NCI-H2227 (cell line): Measurements from ENCODE around the gene PFDN6.

ENCODE experiments used
- DNase-seq: peaks from one replicate; lab custom pipeline; 2025; ENCODE audit not compliant: unreplicated experiment; lab: John Stamatoyannopoulos, UW

Gene PFDN6

GRCh38 chr6:33315793-33316602 lies 26.6 kb downstream of the PFDN6 start:
- DNase-seq: no peak

- no peak for DNase-seq
Observed at GRCh38 chr6:33316603-33317418, 27.4 kb downstream of the PFDN6 start.

DNA sequence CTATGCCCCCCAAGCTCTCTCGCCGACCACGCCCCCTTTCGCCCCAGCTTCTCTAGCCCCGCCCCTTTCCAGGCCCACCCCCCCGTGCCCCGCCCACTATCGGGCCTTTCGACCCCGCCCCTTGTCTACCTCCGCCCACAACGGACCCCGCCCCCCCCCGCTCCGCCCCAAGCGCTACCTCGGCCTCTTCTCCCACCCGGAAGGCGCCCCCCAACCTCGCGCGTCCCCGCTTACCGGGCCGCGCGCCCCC lies 27.9 kb downstream of the PFDN6 start:
- no peak for DNase-seq

DNA sequence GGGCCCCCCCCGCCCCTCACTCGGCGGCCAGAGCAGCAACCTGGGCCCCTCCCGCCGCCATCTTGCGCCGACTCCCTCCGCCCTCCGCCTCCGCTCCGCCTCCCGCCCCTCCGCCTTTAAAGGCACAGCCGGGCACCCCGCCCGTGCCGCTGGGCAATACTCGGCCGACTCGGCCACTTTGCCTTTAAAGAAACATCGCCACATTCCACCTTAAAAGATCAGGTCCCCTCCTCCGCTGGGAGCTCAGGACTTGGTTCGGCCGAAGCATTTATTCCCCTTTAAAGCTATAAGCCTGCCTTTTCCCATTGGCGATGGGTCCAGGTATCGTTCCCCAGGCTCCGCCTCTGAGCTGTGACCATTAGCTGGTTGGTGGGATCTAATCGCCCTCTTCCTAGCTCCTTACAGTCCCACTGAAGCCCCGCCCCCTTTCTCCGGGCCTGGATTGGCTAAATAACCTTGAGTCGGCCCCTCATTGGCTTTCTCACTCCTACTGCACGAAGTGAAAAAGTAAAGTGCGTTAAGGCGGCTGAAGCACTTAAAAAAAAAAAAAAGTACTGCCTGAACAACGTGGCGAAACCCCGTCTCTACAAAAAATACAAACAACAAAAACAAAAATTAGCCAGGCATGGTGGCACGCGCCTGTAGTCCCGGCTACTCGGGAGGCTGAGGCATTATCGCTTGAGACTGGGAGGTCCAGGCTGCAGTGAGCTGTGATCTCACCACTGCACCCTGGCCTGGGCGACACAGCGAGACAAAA lies 28.4 kb downstream of the PFDN6 start, which contains the start of gene ZBTB22:
Gene ZBTB22, minus strand, starts transcription at position 76 of the 757 bp plus-strand sequence. CDS start 828 bp downstream, outside the sequence.
- peak; percentile 99 for DNase-seq

- no peak for DNase-seq
Observed at GRCh38 chr6:33318426-33319073, 29.1 kb downstream of the PFDN6 start.

DNA sequence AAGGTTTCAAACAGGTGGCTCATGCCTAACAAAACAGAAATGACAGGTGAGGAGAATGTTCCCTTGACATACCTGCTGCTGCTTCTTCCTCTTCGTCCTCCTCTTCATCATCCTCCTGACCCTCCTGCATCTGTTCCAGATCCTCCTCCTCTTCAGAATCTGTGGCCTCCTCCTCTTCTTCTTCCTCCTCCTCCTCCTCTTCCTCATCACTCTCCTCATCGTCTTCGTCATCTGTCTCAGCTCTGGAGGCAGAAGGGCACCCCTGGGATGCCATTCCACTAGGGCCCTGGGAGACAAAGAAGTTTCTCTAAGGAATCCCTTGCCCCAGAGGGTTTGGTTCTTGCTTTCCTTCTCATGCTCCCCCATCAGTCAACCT lies 30.5 kb downstream of the PFDN6 start:
- no peak for DNase-seq

DNA sequence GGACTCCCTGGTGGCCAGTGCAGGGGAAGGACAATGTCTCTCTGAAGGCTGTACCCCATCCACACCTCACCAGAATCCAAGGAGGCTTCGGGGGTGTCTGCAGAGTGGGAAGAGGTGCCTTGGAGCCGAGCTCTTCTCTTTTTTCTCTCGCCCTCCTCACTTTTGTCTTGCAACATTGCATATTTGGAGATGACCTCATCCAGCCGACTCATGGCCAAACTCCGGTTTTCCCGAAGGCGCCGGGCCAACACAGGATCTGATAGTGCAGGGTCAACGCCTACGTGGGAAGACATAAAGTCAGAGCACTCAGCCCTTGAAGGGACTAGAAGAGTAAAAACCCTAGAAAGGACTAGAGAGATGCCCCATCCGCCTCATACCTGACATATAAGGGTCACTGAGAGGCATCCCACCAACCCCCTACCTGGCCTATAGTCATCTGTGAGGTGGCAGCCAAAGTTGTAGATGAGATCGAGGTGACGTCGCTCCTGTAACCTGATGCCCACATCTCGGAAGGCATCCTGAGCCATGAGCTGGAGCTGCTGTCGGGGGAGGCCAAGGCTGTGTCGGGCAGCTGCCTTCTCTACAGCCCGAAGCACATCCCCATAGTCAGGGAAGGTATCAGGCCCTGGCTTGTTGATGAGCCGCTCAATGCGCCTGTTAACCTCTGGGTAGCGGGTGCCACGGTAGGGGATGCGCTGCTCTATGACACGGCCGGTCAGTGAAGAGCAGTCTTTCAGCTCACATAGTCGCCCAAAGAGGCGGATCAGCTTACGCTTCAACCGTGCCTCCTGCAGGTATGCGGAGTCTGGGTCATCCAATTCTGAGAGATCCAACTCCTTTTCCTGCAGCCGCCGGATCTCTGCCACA lies 31.1 kb downstream of the PFDN6 start:
- DNase-seq: no peak

GRCh38 chr6:33321227-33321626 lies 31.8 kb downstream of the PFDN6 start:
- DNase-seq: no peak

DNA sequence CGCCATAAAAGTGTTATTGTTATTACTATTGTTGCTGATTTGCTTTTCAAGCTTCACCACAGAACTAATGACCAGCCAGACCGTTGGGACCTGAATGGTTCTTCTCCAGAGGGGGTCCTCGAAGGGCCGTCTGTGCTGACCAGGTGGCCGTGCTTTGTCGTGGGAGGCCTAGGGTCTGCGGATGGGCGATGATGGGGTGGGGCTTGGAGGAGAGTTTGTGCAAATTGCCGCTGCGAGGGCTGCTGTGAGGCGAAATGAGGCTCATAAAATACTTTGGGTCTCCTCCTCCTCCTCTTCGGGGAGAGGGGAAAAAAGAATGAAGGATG lies 34.2 kb downstream of the PFDN6 start:
- DNase-seq: peak; percentile 78

DNA sequence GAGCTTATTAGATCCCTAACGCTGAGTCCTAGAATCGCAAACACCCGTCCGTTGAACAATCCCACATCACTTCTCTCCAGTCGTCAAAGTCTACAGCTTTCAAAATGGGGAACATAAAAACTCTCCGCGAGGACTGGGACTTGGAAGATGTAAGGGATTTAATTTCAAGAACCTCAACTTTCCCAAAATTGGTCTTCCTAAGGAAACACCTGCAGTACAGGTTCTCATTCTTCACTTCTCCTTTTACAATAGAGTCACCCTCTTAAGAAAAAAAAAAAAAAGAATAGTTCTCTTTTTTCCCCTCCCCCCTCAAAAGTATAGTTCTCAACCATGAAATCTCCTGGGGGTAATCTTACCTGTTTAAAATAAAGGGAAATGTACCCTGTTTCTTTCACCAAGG lies 34.7 kb downstream of the PFDN6 start:
- DNase-seq: peak; percentile 63

DNA sequence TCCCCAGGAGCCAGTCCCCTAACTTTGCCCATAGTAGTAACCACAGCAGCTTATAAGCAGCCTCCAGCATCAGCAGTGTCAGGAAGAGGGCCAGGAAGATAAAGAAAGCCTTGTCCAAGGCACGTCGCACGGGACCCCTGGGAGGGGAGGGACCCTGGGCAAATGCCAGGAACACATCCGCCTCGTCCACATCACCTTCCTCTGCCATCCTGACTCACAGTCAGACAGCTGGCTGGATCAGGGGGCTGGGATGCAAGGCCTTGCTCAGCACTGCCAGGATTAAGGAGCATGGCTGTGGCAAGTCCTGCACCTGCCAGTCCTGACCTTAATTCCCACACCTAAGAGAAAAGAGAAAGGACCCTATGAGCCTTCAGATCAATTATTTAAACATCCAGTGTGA lies 39.7 kb downstream of the PFDN6 start:
- DNase-seq: no peak

- DNase-seq: no peak
Observed at GRCh38 chr6:33330736-33331135, 41.3 kb downstream of the PFDN6 start.

DNA sequence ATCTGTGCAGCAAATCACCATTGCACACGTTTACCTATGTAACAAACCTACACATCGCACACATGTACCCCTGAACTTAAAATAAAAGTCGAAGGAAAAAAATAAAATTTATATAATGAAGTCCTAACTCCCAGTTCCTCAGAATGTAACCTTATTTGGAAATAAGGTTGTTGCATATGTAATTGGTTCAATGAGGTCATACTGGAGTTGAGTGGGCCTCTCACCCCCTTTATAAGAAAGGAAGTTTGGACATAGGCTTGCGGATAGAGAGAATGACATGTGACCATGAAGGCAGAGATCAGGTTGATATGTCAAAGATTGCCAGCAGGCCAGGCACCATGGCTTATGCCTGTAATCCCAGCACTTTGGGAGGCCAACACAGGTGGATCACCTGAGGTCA lies 44.3 kb downstream of the PFDN6 start:
- no peak for DNase-seq

GRCh38 chr6:33335916-33336315 lies 46.5 kb downstream of the PFDN6 start:
- DNase-seq: no peak

DNA sequence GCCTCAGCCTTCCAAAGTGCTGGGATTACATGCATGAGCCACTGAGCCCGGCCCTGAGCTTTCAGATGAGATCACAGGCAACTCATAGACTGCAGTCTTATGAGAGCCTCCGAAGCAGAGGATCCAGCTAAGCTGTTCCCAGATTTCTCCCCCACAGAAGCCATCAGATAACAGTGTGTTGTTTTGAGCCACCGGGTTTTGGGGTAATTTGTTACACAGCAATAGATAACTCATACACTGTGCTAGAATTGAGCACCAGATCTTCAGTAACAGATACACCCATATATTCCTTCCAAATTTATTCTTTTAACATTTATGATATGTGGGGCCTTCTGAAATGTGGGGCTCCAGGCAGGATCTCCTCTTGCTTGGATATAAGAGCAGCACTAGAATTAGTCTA lies 47.1 kb downstream of the PFDN6 start:
- DNase-seq: no peak

DNA sequence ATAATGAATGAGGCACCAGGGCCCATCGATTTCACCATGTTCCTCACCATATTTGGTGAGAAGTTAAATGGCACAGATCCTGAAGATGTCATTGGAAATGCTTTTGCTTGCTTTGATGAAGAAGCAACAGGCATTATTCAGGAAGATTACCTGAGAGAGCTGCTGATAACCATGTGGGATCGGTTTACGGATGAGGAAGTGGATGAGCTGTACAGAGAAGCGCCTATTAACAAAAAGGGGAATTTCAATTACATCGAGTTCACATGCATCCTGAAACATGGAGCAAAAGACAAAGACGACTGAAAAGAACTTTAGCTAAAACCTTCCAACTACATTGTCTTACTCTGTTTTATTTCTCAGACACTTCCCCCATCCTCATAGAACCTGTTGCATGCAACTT lies 49.8 kb downstream of the PFDN6 start:
- no peak for DNase-seq
